ENCODE results near the gene FBLIM1. TPM values are rescaled to one million over a fixed set of nuclear protein-coding genes. Genes with fewer than 3 reads are reported as not detected.
A peak's percentile ranks its signal among the peaks of the same experiment; 100 is the strongest.

FBLIM1 gene, protein sequence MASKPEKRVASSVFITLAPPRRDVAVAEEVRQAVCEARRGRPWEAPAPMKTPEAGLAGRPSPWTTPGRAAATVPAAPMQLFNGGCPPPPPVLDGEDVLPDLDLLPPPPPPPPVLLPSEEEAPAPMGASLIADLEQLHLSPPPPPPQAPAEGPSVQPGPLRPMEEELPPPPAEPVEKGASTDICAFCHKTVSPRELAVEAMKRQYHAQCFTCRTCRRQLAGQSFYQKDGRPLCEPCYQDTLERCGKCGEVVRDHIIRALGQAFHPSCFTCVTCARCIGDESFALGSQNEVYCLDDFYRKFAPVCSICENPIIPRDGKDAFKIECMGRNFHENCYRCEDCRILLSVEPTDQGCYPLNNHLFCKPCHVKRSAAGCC
- 78.3 and 182 TPM in 2 replicates for total RNA-seq (ENCODE audit: low replicate concordance)
- long read RNA-seq, partial matches to known transcripts, result 6 of 23 reads
- long read RNA-seq, other reads (novel, unspliced or antisense), result 14 of 23 reads

DNA sequence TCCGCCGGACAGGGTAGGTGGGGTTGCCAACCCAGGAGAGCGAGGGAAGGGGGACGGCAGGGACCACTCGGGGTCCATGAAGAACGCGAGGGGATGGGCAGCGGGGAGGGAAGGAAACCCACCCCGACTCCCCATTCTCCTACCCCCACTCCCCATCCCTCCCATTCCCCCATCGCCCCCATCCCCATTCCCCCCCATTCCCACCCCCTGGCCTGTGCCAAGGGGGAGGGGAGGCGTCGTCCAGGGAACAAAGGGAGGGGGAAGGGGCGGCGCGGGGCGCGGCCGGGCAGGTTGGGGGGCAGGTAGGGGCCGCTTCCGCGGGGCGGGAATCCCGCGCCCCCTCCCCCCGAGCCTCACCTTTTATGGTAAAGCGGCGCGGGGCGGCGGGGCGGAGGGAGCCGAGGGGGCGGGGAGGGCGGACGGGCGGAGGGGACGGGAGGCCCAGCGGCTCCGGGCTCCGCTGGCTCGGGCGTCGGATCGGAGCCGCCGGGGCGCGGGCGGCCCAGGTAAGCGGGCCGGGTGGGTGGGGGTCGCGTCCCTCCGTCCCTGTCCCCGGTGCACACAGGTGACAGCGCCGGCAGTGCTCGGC is at the start of gene FBLIM1:
TSS of gene FBLIM1 (plus strand) at position 453 of the 589 bp plus-strand sequence. CDS start 6,189 bp downstream, outside the sequence.
- TF ChIP-seq, protein P1, sequence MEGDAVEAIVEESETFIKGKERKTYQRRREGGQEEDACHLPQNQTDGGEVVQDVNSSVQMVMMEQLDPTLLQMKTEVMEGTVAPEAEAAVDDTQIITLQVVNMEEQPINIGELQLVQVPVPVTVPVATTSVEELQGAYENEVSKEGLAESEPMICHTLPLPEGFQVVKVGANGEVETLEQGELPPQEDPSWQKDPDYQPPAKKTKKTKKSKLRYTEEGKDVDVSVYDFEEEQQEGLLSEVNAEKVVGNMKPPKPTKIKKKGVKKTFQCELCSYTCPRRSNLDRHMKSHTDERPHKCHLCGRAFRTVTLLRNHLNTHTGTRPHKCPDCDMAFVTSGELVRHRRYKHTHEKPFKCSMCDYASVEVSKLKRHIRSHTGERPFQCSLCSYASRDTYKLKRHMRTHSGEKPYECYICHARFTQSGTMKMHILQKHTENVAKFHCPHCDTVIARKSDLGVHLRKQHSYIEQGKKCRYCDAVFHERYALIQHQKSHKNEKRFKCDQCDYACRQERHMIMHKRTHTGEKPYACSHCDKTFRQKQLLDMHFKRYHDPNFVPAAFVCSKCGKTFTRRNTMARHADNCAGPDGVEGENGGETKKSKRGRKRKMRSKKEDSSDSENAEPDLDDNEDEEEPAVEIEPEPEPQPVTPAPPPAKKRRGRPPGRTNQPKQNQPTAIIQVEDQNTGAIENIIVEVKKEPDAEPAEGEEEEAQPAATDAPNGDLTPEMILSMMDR (conservative IDR thresholded peaks at IDR 0.05), result no peak
- Mint-ChIP-seq H3K9me3 (no peaks in the 10 kb centered on the region), H3K4me1 (ENCODE audit: unreplicated experiment) (peaks cover 35% of the 10 kb centered on the region), H3K27me3 (no peaks in the 10 kb centered on the region), H3K27ac (peak within 1 kb of the TSS; percentile 96), H3K4me3 (peak within 1 kb of the TSS; percentile 93), H3K36me3 (peaks cover 10% of the 10 kb centered on the region)
- DNase-seq (ENCODE audit: extremely low spot score, unreplicated experiment), result no peak

- Mint-ChIP-seq H3K4me3 (no peak overlapping the region), H3K27ac (no peak overlapping the region), H3K4me1 (ENCODE audit: unreplicated experiment) (peaks cover 6% of the 10 kb centered on the region), H3K36me3 (peaks cover 3% of the 10 kb centered on the region), H3K27me3 (no peaks in the 10 kb centered on the region), H3K9me3 (no peaks in the 10 kb centered on the region)
- TF ChIP-seq, protein P1 (conservative IDR thresholded peaks at IDR 0.05), result no peak
- DNase-seq (ENCODE audit: extremely low spot score, unreplicated experiment), result no peak
Observed at GRCh38 chr1:15709226-15709625, 49.4 kb upstream of the FBLIM1 start.

DNA sequence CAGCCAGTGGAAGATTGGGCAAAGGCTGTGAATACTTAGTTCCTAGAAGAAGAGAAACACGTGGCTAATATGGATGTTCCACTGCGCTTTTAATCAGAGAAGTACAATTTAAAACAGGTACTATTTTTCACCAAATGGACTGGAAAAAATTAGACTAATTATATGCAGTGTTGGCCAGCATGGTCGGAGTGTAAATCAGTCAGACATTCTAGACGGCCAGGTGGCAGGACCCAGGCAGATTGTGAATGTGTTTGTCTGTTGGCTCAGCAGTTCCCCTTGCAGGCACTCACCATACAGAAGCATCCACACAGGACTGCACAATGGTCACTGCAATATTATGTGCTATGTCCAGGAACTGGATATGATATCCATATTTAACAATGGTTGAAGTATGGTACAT is 46.4 kb upstream of the FBLIM1 start:
- TF ChIP-seq, protein P1 (conservative IDR thresholded peaks at IDR 0.05), result no peak
- H3K9me3 Mint-ChIP-seq, result no peaks in the 10 kb centered on the region
- peaks cover 6% of the 10 kb centered on the region for H3K4me1 Mint-ChIP-seq (ENCODE audit: unreplicated experiment)

DNA sequence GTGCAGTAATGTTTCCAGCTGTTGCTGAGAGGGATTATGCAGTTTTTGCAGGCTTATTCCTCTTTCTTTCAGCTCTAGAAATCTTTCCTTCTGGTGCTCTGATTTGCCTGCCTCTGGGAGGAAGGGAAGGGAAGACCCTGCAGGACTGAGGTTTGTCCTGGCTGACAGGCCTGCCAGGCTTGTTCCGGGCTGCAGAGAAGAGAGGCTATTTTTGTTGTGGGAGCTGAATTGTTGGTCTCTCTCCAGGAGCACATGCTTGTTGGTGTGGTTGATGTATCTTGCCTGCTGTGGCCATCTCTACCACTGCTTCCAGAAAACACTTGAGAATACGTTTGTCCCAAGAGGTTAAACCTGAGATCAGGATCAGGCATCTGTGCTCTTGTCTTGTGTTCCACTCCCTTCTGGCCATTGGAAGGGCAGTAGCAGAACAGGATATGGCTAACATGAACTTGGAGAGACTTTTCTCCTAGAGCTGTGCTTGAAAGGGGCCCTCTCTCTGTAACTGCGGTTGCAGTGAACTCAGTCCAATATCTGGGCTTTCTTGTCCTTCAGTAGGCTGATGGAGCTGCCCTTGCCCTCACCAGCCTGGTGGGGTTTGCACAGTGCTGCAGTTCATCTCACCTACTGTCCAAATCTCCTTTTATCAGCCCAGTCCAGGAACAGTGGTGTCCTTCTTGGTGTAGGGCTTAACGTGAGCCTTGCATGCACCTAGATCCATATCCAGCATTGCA is 44.0 kb upstream of the FBLIM1 start:
- Mint-ChIP-seq H3K9me3 (no peaks in the 10 kb centered on the region), H3K27me3 (no peaks in the 10 kb centered on the region), H3K36me3 (peaks cover 5% of the 10 kb centered on the region), H3K4me1 (ENCODE audit: unreplicated experiment) (peaks cover 6% of the 10 kb centered on the region), H3K27ac (no peak overlapping the region), H3K4me3 (no peak overlapping the region)
- DNase-seq (ENCODE audit: extremely low spot score, unreplicated experiment), result no peak
- TF ChIP-seq, protein P1 (conservative IDR thresholded peaks at IDR 0.05), result no peak

More for the DNA sequence above, 46.4 kb upstream of the FBLIM1 start:
- H3K4me3 Mint-ChIP-seq, result no peak overlapping the region
- no peak for DNase-seq (ENCODE audit: extremely low spot score, unreplicated experiment)
- H3K27me3 Mint-ChIP-seq, result no peaks in the 10 kb centered on the region
- peaks cover 4% of the 10 kb centered on the region for H3K36me3 Mint-ChIP-seq
- H3K27ac Mint-ChIP-seq, result no peak overlapping the region

GRCh38 chr1:15717418-15718125 is 41.0 kb upstream of the FBLIM1 start:
- Mint-ChIP-seq H3K9me3 (no peaks in the 10 kb centered on the region), H3K4me1 (ENCODE audit: unreplicated experiment) (peaks cover 6% of the 10 kb centered on the region), H3K4me3 (no peak overlapping the region), H3K27me3 (no peaks in the 10 kb centered on the region), H3K36me3 (peaks cover 8% of the 10 kb centered on the region), H3K27ac (no peak overlapping the region)
- TF ChIP-seq, protein P1 (conservative IDR thresholded peaks at IDR 0.05), result no peak
- DNase-seq (ENCODE audit: extremely low spot score, unreplicated experiment), result no peak
